GM06990 (cell line): Measurements from ENCODE around the gene ZFYVE28.

ENCODE experiments used
- DNase-seq: peaks from one replicate; pipeline ENCODE4 v3.0.0-alpha.2; 2011; ENCODE audit not compliant: insufficient read length; ENCODE audit errors: extremely low read depth
- H3K27me3 ChIP-seq: replicated peaks from 2 replicates; pipeline ENCODE4 v1.6.0; 2011; ENCODE audit warnings: low read length; ENCODE audit not compliant: control insufficient read depth, insufficient read depth
- H3K36me3 ChIP-seq: 2 replicates; pipeline ENCODE4 v1.5.1; 2011; ENCODE audit warnings: low read length; ENCODE audit not compliant: control insufficient read depth, insufficient read depth
- H3K4me3 ChIP-seq: replicated peaks from 2 replicates; pipeline ENCODE4 v1.5.1; 2011; ENCODE audit warnings: low read depth, mild to moderate bottlenecking, control low read depth, low read length
- CTCF ChIP-seq: IDR thresholded peaks from 2 replicates; pipeline ENCODE4 v1.5.1; 2011; ENCODE audit warnings: low read length, control low read depth, mild to moderate bottlenecking, inconsistent platforms; ENCODE audit not compliant: insufficient read depth, poor library complexity, severe bottlenecking

The ZFYVE28 gene

GRCh38 chr4:2406920-2407319 is 11.5 kb downstream of the ZFYVE28 start:
- no peak for TF ChIP-seq CTCF
- Histone ChIP-seq H3K4me3 (no peak overlapping the region), H3K27me3 (no peaks in the 10 kb centered on the region), H3K36me3 (no peaks in the 10 kb centered on the region)
- DNase-seq: no peak

- Histone ChIP-seq H3K4me3 (no peak overlapping the region), H3K36me3 (no peaks in the 10 kb centered on the region), H3K27me3 (no peaks in the 10 kb centered on the region)
- no peak for TF ChIP-seq CTCF
- no peak for DNase-seq
These were observed 12.0 kb downstream of the ZFYVE28 start for GRCh38 chr4:2406406-2406805.

DNA sequence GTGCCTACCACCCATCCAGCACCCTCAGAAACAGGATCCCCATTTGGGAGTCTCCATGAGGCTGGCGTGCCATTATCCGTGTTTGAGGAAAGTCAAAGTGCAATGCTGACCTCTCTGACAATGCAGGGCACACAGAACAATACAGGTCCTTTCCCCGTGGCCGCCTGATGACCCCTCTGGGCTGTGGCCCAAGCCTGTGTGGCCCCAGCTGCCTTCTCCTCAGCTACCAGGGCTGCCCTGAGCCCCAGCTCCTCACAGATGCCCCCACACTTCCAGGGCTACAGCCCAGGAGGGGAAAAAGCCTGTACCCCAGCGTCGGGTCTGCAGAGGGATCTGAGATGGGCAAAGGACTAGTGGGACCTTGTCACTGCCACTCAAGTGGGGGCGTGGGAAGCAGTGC is 15.5 kb downstream of the ZFYVE28 start:
- H3K36me3 ChIP-seq: no peaks in the 10 kb centered on the region
- DNase-seq: no peak
- H3K27me3 ChIP-seq: no peaks in the 10 kb centered on the region; the same call in 1 of the 2 replicates
- TF ChIP-seq CTCF: no peak
- H3K4me3 ChIP-seq: no peak overlapping the region

DNA sequence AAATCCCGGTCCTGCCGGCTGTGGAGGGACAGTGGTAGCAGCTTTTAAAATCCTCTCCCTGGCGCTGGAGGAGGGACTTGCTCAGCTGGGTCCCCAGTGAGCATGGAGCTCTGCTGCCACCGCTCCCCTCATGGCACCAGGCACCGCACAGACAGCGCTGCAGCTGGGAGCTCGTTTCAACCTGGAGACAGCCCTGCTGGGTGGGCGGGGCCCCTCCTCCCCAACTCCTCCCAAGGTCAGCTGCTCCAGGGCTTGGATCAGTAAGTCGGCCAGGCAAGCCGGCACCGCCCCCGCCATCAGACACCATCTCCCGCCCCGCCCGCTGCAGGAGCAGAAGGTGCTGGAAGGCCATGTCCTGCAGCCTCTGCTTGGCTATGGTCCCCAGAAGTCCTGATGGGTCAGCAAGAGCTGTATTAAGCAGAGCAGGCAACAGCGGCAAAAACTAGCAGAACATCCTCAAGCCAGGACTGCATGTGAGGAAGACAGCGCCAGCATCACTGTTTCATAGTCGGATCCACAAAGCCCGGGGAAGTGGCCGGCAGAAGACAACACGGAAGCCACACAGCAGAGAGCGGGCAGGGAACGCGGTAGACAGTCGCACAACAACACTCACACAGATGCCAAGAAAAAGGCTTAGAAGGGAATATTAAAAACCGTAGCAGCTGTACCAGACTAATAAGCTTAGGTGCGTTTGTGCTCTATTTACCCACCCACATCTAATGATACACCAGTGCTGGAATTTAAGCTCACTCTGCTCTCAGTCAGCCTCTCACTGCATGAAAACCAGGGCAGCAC is 16.2 kb downstream of the ZFYVE28 start:
- TF ChIP-seq CTCF: no peak
- Histone ChIP-seq H3K36me3 (no peaks in the 10 kb centered on the region), H3K4me3 (no peak overlapping the region), H3K27me3 (no peaks in the 10 kb centered on the region; the same call in 1 of the 2 replicates)
- no peak for DNase-seq

DNA sequence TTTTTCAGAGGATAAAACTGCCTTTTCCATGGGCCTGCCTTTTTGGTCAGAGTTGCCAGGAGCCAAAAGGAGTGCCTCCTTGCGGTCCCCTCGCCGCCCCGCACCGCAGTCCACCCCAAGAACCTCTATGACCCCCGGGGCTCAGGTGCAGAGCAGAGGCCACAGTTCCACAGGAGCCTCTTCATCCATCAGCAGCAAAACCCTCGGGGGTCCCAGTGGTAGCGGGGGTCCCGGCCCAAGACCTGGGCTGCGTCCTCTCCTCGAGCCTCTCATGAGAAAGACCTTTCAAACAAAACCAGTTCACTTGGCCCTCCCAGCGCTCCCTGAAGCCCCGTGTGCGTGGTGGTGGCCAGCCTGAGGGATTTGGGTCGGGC is 16.8 kb downstream of the ZFYVE28 start:
- no peak overlapping the region for H3K4me3 ChIP-seq
- no peak for DNase-seq
- no peak for TF ChIP-seq CTCF
- H3K27me3 ChIP-seq: no peaks in the 10 kb centered on the region; the same call in 1 of the 2 replicates
- H3K36me3 ChIP-seq: no peaks in the 10 kb centered on the region
